GM18520 (cell line): Measurements from ENCODE around the gene HCK.
"Not testable (repeated sequence)": the region's sequence is repeated elsewhere in the genome, so short reads cannot be mapped to it uniquely, and the experiment has no call there.

Source experiments
- ATAC-seq: cut with Tn5 transposase; IDR thresholded peaks from one replicate; pipeline ENCODE4 v1.9.1; 2021; ENCODE audit not compliant: unreplicated experiment

HCK gene

DNA sequence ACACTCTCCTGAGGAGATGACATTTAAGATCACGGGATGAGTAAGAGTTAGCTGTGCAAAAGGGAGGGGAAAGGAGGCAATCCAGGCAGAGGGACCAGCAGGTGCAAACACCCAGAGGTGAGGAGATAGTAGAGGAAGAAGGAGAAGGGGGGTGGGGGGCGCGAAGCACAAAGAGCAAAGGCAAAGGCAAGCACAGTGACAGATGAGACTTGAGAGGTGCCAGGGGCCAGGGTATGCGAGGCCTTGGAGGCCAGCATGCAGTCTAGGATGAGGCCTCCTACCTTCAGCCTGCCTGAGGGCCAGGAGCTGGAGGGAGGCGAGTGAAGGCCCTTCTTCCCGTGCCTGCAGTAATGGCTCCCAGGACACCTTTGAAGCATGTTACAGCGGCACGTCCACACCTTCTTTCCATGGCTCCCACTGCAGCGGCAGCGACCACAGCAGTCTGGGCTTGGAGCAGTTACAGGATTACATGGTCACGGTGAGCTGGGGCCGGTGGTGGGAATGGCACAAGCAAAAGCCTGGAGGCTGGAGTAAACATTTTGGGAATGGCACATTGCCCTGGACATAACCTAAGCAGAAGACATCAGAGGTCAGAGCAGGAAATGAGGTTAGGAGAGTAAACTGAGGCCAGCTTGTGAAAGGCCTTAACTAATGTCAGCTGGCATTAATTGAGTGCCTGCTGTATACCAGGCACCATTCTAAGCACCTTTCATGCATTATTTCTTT lies 23.2 kb upstream of the HCK start:
- ATAC-seq, result no peak

- no peak for ATAC-seq
Observed at GRCh38 chr20:32029561-32029960, 22.5 kb upstream of the HCK start.

DNA sequence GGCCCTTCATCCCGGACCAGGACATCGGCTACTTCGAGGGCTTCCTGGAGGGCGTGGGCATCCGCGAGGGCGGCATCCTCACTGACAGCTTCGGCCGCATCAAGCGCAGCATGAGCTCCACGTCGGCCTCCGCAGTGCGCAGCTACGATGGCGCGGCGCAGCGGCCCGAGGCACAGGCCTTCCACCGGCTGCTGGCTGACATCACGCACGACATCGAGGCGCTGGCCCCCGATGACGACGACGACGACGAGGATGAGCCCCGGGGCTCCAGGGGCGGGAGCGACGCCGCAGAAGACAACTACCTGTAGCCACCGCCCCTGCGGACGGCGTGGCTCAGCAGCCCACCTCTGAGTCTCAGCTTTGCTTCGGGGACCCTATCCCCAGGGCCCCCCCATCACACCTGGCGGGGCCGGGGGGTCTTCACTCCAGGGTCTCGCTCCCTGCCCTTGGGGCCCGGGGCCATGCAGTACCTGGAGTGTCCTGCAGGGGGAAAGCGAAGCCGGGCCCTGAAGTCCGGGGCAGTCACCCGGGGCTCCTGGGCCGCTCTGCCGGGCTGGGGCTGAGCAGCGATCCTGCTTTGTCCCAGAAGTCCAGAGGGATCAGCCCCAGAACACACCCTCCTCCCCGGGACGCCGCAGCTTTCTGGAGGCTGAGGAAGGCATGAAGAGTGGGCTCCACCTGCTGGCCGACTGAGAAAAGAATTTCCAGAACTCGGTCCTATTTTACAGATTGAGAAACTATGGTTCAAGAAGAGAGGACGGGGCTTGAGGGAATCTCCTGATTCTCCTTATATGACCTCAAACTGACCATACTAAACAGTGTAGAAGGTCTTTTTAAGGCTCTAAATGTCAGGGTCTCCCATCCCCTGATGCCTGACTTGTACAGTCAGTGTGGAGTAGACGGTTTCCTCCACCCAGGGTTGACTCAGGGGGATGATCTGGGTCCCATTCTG lies 20.8 kb upstream of the HCK start:
- no peak for ATAC-seq

GRCh38 chr20:32033316-32033715 lies 18.7 kb upstream of the HCK start:
- ATAC-seq, result no peak

- not testable (repeated sequence) for ATAC-seq
Observed at GRCh38 chr20:32033721-32034120, 18.3 kb upstream of the HCK start.

DNA sequence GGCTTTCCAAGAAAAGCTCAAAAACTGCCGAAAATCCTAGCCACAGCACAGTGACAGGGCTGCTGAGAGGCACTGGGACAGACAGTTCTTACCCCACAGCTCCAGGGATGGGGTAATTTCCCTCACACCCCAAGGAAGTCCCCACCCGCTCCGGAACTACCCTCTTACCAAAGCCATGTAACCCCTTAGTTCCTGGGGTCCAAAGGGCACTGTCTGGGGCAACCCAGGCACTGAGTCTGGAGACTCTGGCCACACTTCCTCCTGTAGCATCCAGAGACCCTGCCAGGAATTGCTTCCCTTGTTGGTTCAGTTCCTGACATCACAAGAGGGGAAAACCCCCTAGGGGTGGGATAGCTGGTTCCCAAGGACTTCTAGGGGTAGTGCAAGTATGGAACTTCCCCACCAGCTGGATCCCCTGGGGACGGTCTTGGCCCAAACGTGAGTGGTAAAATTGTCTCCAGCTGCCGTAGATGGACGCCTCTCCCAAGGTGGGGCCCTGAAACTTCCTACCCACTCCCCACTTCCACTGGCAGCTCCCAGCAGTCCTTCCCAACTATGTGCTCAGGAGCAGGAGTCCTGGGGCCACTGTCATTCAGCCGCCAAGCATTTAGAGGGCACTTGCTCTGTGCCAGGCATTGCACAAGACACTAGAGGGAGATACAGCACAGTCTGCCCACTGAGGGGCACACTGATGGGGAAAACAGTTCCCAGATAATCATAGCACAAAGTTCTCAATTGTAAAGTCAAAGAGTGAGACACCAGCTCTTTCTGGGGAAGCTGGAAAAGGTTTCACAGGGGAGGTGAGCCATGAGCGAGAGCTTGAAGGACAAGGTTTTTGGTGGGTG lies 17.2 kb upstream of the HCK start:
- ATAC-seq, result no peak

DNA sequence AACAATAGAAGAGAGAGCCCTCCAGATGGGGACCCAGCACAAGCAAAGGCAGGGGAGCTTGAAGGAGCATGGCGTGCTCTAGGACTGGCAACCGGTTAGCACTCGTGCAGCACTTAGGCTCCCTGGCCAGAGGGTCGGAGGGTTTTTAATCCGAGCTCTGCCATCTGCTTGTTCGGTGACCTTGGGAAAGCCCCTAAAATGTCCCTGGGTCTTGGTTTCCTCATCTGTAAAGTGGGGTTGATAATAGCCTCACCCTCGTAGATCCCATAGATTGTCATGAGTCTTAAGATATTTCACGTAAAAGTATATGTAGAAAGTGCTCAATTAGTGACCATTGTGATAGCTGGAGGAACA lies 16.6 kb upstream of the HCK start:
- ATAC-seq, result no peak

GRCh38 chr20:32036252-32036651 lies 15.8 kb upstream of the HCK start:
- no peak for ATAC-seq

DNA sequence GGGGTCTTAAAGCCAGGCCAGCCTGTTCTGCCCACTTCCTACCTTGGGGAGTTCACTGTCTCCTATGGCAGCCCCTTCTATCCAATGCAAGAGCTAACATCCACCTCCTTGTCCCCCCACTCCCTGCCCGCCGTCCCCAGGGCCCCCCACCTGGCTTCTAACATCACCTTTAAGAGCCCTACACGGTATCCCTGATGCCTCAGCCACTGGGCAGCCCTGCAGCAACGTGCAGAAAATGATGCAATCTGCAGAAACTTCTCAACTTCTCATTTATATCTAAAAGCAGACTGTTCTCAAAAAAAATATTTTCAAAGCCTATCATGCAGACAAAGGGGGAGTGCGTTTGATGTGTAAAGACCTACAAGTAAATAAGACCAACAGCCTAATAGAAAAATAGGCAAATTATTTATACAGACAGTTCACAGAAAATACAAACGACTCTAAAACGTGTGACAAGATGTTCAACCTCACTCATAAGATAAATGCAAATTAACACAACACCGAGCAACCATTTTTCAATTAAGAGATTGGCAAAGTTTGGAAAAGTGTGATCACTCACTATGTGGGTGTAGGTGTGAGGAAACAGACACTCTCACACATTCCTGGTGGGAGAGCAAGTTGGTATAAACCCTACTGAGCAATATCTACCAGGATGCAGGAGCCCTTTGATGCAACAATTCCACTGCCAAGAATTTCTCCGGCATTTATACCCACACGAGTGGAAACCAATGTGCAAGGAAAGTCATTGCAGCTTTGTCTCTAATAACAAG lies 15.1 kb upstream of the HCK start:
- no peak for ATAC-seq

DNA sequence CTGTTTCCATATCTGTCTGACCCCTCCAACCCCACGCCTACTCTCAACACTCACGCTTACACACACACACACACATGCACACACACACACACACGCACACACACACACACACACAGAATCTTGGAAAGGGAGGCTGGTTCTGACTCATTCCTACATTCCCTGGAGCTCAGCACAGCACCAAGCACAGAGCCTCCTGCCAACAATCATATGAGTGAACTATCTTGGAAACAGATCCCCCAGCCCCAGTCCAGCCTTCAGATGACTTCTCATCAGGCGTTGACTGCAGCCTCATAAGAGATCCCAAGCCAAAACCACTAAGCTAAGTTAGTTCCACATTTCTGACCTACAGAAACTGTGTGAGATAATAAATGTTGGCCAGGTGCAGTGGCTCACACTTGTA lies 14.1 kb upstream of the HCK start:
- no peak for ATAC-seq

GRCh38 chr20:32040142-32040953 lies 11.7 kb upstream of the HCK start:
- no peak for ATAC-seq

- ATAC-seq, result no peak
Observed at GRCh38 chr20:32045999-32046398, 6.0 kb upstream of the HCK start.

- ATAC-seq, result no peak
Observed at GRCh38 chr20:32050324-32050841, 1.7 kb upstream of the HCK start.

GRCh38 chr20:32050851-32051556 lies 1.0 kb upstream of the HCK start:
- ATAC-seq, result no peak

GRCh38 chr20:32051720-32052089 lies 337 bp upstream of the HCK start:
- ATAC-seq, result no peak

DNA sequence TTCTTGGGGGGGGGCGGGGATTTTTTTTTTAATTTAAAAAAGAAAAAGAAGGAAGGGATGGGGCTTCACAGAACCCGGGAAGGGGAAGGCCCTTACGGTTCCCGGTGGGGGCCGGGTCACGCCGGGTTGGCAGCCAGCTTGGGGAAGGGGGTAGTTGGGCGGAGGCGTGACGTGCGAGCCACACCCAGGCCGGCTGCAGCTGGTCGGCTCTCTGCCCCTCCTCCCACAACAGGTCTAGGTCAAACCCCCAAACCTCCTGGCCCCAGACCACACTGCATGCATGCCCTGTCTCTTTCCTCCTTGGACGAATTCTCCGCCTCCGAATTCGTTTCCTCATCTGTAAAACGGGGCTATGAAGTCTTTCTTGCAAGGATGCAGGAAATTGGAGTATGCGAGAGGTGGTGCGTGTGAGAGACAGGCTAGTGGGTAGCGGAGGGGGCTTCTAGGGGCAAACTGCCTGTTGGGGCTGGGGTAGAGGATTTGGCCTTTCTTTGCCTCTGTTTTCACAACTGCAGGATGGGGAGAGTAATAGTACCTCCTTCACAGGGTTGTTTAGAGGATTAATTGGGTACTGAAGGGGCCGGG lies 828 bp downstream of the HCK start:
- ATAC-seq, result no peak

GRCh38 chr20:32053648-32054047 lies 1.6 kb downstream of the HCK start:
- no peak for ATAC-seq

GRCh38 chr20:32056708-32057483 lies 4.9 kb downstream of the HCK start:
- no peak for ATAC-seq
